Tibial nerve (tissue), 4 donors: Measurements from ENCODE around the gene CUTC.
"Not testable (repeated sequence)": the region's sequence is repeated elsewhere in the genome, so short reads cannot be mapped to it uniquely, and the experiment has no call there.

ENCODE experiments used
- CTCF ChIP-seq, 5 experiments: fragments of 200-600 bp in 3 of 5; fragments of 450-650 bp in 2 of 5; sonication (generic) in 3 of 5; IDR thresholded peaks; one replicate each; pipeline ENCODE4 v1.5.1; 2016 to 2019; ENCODE audit warnings: antibody characterized with exemption in 5 of 5, mild to moderate bottlenecking in 3 of 5, moderate library complexity in 2 of 5
- EP300 ChIP-seq, 2 donors: sonication (generic); formaldehyde crosslinking; IDR thresholded peaks; one replicate each; pipeline ENCODE4 v1.6.1; 2017; ENCODE audit warnings: antibody characterized with exemption in 2 of 2, mild to moderate bottlenecking in 1 of 2

- TF ChIP-seq CTCF, EP300 (IDR thresholded peaks at IDR 0.05): not testable (repeated sequence)
Measured at GRCh38 chr10:99734111-99734510, 2.1 kb downstream of the CUTC start.
